Activated T-helper 2 cell treated with anti-CD3 and anti-CD28 coated beads, Interferon-gamma antibody, Interleukin-2, Interleukin-4, amounts not matched to agents 10 μg/mL and 5 μg/mL and 100 μg/mL, durations not matched to agents 14 hours and 24 hours and 36 hours (primary cell): Measurements from ENCODE around the gene ZP1. TPM values are rescaled to one million over a fixed set of nuclear protein-coding genes. Genes with fewer than 3 reads are reported as not detected.

ENCODE experiments used
- DNase-seq: peaks from one replicate; pipeline ENCODE4 v3.0.0; 2021; ENCODE audit warnings: low spot score
- H3K27ac Mint-ChIP-seq: one replicate; pipeline ENCODE4 v1.8.0; 2021; ENCODE audit warnings: mixed read lengths
- H3K27me3 Mint-ChIP-seq: one replicate; pipeline ENCODE4 v1.8.0; 2021; ENCODE audit warnings: low read depth, mixed read lengths
- H3K36me3 Mint-ChIP-seq: one replicate; pipeline ENCODE4 v1.8.0; 2021; ENCODE audit warnings: low read depth, mixed read lengths
- H3K4me1 Mint-ChIP-seq: one replicate; pipeline ENCODE4 v1.8.0; 2021; ENCODE audit warnings: low read depth, mixed read lengths
- H3K4me3 Mint-ChIP-seq: one replicate; pipeline ENCODE4 v1.8.0; 2021; ENCODE audit warnings: low read depth, mild to moderate bottlenecking, moderate library complexity, mixed read lengths
- H3K9me3 Mint-ChIP-seq: one replicate; pipeline ENCODE4 v1.8.0; 2021; ENCODE audit warnings: mixed read lengths
- intact Hi-C: fragments of 100-400 bp; cut with micrococcal nuclease; formaldehyde crosslinking; loops from one replicate; pipeline ENCODE4 v1.15.1; 2023
- total RNA-seq: library from RNA; stranded (reverse); gene quantifications from 2 replicates; pipeline ENCODE4 v1.2.3, GENCODE V29; 2022

ZP1 gene
- total RNA-seq, 1 donor from 2014 or later = not detected

- DNase-seq = no peak
- Mint-ChIP-seq H3K4me3 (peak within 1 kb of the TSS; percentile 51), H3K4me1 (peaks cover 11% of the 10 kb centered on the region), H3K27ac (no peak within 1 kb of the TSS), H3K27me3 (peaks cover 21% of the 10 kb centered on the region), H3K9me3 (no peaks in the 10 kb centered on the region), H3K36me3 (peaks cover 45% of the 10 kb centered on the region)
- intact Hi-C loops = no loop called here
These were observed 57.0 kb downstream of the ZP1 start, which contains the start of gene TMEM132A for GRCh38 chr11:60924110-60924905. Gene TMEM132A, plus strand, starts transcription at chr11:60924460. Its CDS starts 174 bp downstream, at chr11:60924634.

Other genes with a start within 250 kb of the ZP1 start
- not detected in 2 replicates for gene MS4A8, start 167.9 kb upstream of the ZP1 start, total RNA-seq
- gene MS4A18, start 142.8 kb upstream of the ZP1 start, total RNA-seq = not detected in 2 replicates
- not detected in 2 replicates for gene MS4A15, start 110.7 kb upstream of the ZP1 start, total RNA-seq
- not detected in 2 replicates for gene MS4A10, start 82.2 kb upstream of the ZP1 start, total RNA-seq
- gene CCDC86, start 25.4 kb upstream of the ZP1 start, total RNA-seq = 56.7 and 57.2 TPM in 2 replicates
- gene PTGDR2, start 11.6 kb upstream of the ZP1 start, total RNA-seq = 0.28 and 0.32 TPM in 2 replicates
- 170 and 182 TPM in 2 replicates for gene PRPF19, start 39.0 kb downstream of the ZP1 start, total RNA-seq
- gene TMEM109, start 46.6 kb downstream of the ZP1 start, total RNA-seq = 112 and 120 TPM in 2 replicates
- 1.1 and 1.2 TPM in 2 replicates for gene TMEM132A, start 56.9 kb downstream of the ZP1 start, total RNA-seq
- gene SLC15A3, start 84.6 kb downstream of the ZP1 start, total RNA-seq = 2.1 and 2.2 TPM in 2 replicates
- 308 and 327 TPM in 2 replicates for gene CD6, start 104.1 kb downstream of the ZP1 start, total RNA-seq
- gene CD5, start 234.9 kb downstream of the ZP1 start, total RNA-seq = 395 and 399 TPM in 2 replicates